GM18519 (cell line): ENCODE data around the gene TTC21A.
"Not testable (repeated sequence)": the region's sequence is repeated elsewhere in the genome, so short reads cannot be mapped to it uniquely, and the experiment has no call there.

Source experiments
- ATAC-seq: cut with Tn5 transposase; IDR thresholded peaks from one replicate; pipeline ENCODE4 v1.9.1; 2021; ENCODE audit warnings: mild to moderate bottlenecking, moderate library complexity; ENCODE audit not compliant: unreplicated experiment, low FRiP score

TTC21A gene, protein sequence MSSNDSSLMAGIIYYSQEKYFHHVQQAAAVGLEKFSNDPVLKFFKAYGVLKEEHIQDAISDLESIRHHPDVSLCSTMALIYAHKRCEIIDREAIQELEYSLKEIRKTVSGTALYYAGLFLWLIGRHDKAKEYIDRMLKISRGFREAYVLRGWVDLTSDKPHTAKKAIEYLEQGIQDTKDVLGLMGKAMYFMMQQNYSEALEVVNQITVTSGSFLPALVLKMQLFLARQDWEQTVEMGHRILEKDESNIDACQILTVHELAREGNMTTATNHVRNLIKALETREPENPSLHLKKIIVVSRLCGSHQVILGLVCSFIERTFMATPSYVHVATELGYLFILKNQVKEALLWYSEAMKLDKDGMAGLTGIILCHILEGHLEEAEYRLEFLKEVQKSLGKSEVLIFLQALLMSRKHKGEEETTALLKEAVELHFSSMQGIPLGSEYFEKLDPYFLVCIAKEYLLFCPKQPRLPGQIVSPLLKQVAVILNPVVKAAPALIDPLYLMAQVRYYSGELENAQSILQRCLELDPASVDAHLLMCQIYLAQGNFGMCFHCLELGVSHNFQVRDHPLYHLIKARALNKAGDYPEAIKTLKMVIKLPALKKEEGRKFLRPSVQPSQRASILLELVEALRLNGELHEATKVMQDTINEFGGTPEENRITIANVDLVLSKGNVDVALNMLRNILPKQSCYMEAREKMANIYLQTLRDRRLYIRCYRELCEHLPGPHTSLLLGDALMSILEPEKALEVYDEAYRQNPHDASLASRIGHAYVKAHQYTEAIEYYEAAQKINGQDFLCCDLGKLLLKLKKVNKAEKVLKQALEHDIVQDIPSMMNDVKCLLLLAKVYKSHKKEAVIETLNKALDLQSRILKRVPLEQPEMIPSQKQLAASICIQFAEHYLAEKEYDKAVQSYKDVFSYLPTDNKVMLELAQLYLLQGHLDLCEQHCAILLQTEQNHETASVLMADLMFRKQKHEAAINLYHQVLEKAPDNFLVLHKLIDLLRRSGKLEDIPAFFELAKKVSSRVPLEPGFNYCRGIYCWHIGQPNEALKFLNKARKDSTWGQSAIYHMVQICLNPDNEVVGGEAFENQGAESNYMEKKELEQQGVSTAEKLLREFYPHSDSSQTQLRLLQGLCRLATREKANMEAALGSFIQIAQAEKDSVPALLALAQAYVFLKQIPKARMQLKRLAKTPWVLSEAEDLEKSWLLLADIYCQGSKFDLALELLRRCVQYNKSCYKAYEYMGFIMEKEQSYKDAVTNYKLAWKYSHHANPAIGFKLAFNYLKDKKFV (N-terminal part only)

DNA sequence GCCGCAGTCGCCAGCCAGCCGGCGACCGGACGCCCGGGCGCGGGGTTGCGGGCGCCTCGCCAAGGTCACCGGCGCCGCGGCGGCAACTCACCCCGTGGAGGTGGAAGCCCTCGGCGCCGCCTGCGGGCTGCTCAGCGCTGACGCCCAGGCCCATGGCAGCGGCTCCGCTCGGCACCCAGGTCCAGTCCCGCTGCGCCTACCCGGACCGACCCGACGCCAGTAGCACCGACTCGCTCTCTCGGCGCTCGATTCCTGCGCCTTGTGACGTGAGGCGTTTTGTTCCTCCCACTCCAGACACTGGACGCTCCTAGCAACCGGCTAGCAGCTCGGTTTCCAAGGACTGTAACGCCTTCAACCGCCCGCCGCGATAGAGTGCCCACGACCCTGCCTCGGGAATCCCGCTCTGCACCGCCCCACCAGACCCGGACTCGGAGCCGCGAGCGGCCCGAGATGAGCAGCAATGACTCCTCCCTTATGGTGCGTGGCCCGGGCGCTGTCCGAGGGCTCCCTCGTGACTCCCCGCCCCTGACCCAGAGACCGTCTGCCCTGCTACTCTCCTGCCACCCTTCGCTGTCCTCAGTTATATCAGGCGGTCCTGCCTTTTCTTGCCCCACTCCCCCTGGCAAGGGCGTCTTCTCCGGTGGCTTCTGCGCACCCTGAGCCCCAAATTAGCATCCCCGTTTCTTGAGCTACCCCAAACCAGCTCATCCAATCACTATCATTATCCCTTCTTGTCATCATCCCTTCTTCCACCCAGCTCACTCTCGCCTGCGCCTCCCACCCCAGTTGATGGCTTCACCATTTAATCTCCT is at the start of gene TTC21A, which contains the start of gene GORASP1:
Gene TTC21A, plus strand, starts transcription at position 293 of the 812 bp plus-strand sequence. Its CDS starts 158 bp downstream, at position 451.
Gene GORASP1, minus strand, starts transcription at position 240 of the 812 bp plus-strand sequence. Its CDS starts 86 bp downstream, at position 154.
- ATAC-seq: peak; percentile 36

DNA sequence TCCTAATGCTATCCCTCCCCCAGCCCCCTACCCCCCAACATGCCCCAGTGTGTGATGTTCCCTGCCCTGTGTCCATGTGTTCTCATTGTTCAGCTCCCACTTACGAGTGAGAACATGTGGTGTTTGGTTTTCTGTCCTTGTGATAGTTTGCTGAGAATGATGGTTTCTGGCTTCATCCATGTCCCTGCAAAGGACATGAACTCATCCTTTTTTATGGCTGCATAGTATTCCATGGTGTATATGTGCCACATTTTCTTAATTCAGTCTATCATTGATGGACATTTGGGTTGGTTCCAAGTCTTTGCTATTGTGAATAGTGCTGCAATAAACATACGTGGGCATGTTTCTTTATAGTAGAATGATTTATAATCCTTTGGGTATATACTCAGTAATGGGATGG is 46.3 kb upstream of the TTC21A start:
- ATAC-seq: not testable (repeated sequence)

DNA sequence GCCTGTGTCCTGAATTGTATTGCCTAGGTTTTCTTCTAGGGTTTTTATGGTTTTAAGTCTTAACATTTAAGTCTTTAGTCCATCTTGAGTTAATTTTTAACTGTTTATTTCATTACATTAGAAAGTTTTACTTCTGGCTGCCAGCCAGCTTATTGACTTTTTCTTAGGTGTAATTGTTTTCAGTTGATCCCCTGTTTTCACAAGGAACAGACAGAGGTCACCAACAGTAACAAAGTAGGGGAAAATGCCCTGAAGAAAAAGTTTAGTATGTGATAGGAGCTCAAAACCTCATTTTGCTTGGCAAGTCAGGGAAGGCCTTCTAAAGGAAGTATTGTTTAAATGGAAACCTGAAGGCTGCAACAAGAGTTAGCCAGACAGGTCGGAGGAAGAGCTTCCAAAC is 45.3 kb upstream of the TTC21A start:
- ATAC-seq: no peak

DNA sequence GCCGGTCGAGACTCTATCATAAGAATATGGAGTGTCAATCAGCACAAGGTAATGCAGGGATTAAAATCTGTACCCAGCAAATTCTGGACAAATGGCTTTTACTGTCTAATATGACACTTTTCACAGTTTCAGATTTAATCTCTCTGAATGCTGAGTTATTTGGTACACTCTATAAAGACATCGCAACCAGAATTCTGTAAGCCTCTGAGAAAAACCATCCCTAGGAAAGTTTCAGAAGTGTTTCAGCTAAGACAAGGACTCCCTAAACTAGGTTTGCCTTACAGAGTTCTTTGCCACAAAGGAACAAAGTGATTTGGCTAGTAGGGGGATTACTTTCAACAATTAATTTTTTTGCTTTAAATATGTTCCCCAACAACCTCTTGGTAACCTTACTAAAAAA is 44.3 kb upstream of the TTC21A start:
- no peak for ATAC-seq

DNA sequence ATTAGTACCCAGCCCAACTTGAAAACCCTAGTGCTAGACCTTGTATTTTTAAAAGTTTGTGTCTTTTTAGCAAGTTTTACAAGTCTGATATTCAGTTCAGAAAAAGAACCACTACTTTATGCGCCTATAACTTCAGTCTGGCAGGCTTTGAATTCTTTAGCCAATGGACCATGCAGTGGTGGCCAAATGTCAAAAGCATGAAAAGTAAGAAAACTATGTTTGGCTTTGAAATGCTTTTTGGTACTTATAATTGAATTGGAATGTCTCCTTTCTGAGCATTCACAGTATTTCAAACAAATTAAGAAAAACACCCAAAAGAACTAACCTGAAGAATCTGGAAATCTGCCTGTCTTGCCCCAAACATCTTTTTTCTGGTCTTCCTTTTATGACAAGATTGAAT is 42.8 kb upstream of the TTC21A start:
- ATAC-seq: no peak

DNA sequence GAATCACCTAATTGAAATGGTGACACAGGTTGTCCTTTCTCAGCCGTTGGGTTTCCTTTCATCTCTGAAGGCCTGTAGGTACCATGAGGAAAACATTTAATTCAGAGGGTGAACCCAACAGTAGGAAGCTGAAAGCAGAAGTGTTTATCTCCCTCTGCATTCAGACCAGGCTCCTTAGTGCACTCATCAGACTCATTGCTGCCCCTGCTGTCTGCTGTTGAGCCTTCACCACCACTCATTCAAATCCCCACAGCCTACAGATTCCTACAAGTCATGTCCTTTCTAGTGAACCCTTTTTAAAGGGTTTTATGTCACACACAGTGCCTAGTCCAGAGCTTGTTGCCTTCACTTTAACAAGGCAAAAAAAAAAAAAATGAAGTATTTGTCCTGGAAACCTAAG is 42.3 kb upstream of the TTC21A start:
- ATAC-seq: peak; percentile 97

DNA sequence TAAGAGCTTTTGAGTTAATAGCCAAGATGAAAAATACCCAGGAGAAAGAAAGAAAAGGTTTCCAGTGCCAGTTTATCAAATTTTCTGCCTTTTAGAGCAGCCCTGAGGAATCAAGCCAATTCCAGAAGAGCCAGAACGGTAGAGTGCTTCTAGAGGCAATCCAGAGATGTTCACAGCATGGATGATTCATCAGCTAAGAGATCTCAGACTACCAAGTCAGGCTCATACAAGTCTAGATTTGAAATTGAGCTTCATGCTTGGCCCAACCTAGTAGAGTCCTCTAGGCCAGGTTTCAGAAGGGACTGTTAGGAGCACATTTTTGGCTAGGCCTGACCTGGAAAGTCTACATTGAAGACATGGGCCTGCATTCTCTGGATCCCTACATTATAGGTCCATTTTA is 40.2 kb upstream of the TTC21A start:
- no peak for ATAC-seq

DNA sequence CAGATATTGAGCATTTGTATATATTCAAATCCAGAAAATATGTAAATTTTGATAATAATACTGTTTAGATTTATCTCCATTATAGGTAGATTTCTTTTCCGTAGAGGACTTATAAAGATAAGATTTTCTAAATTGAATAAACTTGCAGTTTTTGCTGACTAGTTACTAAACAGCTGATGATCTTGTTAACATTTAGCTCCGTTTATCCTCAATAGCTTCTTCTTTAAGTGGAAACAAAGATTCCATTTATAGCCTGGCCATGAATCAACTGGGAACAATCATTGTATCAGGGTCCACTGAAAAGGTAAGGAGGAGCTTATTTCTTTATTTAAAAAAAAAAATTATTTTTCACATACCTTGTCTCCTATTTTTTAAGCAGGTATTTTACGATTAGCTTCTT is 38.9 kb upstream of the TTC21A start:
- no peak for ATAC-seq

DNA sequence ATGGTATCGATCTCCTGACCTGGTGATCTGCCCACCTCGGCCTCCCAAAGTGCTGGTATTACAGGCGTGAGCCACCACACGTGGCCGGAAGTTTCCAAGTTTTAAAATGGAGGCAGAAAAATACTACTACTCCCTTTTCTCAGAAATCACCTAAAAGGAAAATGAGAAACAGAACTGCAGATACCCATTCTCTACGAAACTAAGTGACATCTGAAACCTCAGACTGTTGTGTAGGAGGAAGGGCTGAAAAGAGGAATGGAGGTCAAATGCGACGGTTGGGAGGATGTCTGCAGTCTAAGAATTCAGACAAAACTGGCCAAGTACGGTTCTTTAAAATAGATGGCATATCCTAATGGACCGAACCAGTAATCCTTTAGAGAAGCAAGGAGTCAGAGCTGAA is 31.6 kb upstream of the TTC21A start:
- no peak for ATAC-seq

DNA sequence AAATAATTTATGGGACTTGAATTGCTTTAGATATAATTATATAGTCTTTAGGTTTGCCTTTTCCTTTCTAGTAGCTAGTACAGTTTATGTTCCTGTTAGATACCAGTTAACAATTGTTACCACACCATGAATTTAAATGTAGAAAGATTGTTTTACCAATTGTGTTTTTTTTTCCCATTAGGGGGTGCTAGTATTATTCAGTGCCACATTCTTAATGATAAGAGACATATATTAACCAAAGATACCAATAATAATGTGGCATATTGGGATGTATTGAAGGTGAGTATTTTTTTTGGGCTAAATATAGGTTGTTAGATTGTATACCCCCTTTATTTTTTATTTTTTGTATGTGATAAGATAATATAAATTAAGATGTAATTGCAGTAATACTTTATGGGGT is 27.9 kb upstream of the TTC21A start:
- ATAC-seq: no peak

DNA sequence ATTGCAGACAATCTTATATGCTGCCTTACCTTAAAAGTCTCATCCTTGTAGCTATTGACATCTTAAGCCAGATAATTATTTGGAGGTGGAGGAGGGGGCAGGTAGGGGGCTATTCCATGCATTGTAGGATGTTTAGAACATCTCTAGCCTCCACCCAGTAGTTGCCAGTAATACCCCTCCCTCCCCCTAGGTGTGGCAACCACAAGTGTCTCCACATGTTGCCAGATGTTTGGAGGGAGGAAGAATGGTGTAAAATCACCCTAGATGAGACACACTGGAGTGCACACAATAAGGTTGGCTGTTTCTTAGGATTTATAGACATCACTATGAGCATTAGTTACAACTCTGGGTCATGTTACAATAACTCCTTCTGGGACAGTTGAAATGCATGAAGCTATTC is 27.5 kb upstream of the TTC21A start:
- no peak for ATAC-seq

DNA sequence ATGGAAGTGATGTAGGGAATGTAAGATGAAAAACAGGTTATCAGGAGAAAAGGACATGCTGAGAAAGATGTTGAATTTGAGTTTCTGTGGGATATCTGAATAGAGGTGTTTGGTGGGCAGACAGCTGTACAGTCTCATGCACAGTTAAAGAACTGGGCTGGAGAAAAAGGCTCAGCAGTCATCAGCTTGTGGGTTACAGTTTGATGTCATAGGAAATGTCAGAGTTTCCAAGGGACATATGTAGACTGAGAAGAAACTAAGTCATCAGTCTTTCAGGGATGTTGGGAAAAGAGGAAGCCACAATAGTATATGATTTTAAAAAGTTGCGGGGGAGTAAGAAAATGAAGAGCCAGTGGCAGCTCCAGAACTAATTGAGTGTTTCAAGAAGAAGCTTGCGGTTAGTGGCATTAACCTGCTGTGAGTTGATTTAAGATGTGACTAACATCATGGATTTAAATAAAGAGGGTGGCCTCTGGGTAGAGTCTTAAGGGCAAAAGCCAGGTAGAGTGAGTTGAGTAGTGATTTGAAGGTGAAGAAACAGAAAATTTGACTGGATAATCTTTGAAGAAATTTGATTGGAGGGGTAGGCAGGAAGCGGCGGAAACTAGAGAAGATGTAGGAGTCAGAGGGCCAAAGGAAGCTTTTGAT is 24.7 kb upstream of the TTC21A start:
- no peak for ATAC-seq

DNA sequence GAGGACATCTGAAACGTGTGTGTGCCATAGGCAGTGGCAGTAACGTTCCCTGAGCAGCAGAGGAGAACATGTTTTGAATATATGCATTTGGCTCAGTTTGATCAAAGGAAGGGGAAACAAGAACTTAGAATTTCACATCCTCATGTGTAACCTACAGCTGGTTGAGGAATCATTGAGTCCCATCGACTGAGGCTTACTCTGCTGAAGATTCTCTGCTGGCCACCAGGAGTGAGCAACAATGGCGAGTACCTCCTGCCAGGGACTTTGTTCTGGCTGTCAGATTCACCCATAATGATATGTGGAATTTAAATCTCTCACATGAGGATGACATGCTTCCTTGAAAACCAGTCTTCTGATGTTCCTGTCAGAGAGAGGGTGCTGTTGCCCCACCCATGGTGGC is 21.3 kb upstream of the TTC21A start:
- ATAC-seq: no peak

DNA sequence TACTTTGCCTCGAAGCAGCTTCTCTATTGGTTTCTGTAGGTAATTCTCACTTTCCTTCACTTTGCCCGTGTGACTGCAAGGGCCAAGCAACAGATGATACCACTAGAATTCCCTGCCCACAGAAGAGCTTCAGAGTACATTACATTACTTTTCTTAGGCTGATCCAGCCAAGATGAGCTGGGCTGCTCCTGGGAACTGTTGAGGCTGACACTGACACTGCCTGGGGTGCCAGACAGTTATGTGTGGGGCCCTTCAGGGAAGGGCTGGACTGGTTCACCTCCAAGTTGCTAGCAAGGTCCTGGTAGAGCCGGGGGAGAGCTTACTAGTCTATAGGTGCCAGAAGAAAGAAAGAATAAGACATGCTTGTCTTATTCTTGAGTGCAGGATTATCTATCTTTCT is 19.0 kb upstream of the TTC21A start:
- ATAC-seq: no peak

DNA sequence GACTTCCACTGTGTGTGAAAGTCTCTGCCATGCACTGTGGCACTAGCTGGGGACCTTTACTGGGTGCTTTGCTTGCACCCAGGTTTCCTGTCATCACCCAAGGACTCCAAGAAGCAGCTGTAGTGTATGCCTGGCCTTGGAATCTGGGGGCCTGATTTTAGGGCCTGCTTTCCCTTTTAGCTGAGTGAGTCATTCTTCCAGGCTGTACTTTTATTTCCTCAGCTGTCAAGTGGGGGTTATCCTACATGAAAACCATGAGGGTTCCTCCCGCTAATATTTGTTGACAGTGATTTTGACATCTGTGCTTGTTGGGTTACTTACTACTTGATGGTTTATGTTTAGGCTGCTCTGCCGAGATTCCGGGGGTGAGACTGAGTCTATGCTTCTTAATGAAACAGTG is 18.6 kb upstream of the TTC21A start:
- no peak for ATAC-seq

DNA sequence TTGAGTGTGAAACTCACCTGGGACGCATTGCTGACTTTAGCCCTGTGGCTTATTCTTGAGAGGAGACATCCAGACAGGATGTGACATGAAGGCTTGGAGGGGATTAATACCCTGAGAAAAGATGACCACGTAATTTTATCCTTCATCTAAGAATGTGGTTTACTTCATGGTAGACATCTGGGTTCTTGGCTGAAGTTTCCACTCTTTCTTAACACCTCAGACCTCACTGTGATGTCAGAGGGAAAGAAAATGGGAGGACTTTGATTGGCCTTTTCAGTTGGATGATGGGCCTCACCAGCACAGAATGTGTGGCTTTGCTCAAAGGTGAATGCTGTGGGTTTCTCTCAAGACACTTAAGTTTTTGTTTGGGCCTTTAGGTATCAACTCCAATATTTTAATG is 16.6 kb upstream of the TTC21A start:
- ATAC-seq: no peak

DNA sequence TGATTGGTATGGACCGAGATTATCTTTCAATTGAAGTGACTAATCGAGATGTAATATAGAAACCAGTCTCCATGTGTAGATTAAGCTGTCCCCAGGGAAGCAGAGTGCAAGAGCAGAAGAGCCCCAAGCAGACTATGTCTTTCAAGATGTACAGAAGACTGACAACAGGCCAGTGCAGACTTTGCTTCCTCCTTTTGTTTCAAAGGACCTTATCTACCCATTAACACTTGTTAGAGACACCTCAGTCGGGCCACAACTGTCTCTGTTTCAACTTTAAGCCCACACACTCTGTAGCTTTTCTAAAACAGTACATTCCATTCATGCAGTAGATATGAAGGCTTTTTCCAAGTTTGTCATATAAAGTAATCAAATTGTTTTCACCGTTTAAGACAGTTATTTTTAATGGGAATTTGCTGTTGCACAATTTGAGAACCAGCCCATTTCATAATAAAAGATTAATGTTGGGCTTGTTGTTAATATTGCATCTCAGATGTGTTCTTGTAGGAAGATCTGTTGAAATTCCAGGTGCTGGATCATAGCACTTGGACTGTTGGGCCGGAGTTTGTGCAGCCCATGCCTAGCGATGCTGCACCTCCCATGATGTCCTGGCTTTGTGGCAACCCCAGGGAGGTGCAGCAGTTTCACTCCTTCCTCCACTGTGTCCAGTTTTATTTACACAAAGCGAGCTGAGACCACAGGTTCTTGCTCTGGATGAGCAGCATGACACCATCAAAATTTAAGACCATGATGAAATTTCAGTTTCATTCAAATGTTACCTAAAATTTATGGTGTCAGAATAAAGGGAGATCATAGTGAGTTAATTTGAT is 12.4 kb upstream of the TTC21A start:
- ATAC-seq: no peak

DNA sequence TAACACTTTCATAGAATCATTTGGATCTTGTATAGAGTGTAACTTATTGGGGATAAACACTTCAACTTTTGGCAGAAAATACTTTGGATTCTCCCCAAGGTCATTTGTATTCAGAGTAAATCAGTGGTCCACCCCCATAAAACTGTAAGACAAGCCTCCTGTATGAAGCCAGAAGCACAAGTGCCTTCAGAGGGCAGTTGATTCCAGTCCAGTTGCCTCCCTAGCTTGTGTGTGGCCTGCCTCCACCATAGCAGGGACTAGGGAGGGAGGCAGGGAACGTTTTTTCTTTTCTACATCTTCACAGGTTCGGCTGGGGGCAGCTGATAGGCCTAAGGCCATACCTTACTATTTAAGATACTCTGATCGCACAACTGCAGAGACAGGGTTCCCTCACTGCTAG is 11.7 kb upstream of the TTC21A start:
- no peak for ATAC-seq

DNA sequence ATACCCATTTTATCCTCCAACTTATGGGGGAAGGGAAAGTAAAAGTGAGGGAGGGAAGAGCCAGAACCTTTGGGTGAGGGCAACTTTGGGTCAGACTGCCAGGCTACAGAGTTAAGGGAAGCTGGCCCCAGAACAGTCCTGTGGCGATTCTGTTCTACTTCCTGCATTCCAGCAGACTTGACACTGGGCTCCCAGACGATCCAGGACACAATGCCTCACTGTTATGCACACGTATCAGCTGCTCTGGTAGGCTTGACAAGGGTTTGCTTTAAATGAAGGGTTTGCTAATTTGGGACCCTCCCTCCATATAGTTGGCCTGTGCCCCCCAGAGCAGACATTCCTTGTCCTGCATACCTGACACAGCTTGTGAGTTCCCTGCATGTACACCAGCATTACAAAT is 10.7 kb upstream of the TTC21A start:
- ATAC-seq: no peak
